Urinary bladder (tissue), 4 donors: ENCODE data around the gene A2M. TPM values are rescaled to one million over a fixed set of nuclear protein-coding genes. Genes with fewer than 3 reads are reported as not detected.

ENCODE experiments used
- DNase-seq: peaks from one replicate; pipeline ENCODE4 v3.0.0-alpha.2; 2015; ENCODE audit errors: extremely low spot score
- H3K27ac ChIP-seq: one replicate; pipeline ENCODE4 v1.5.1; 2013; ENCODE audit warnings: low read depth, mild to moderate bottlenecking, moderate library complexity
- H3K36me3 ChIP-seq: one replicate; pipeline ENCODE4 v1.6.1; 2013; ENCODE audit warnings: mild to moderate bottlenecking, moderate library complexity; ENCODE audit not compliant: insufficient read depth
- H3K4me1 ChIP-seq: one replicate; pipeline ENCODE4 v1.6.1; 2013; ENCODE audit warnings: mild to moderate bottlenecking, moderate library complexity; ENCODE audit not compliant: insufficient read depth
- H3K4me3 ChIP-seq: one replicate; pipeline ENCODE4 v1.5.1; 2013; ENCODE audit warnings: low read depth, low read length
- WGBS: extraction: QIAGEN DNeasy Blood & Tissue Kit; methylation state at CpG from one replicate; pipeline ENCODE4 v1.1.7; 2013; 5-methylcytosine and 5-hydroxymethylcytosine counted together
- polyA plus RNA-seq: library from polyadenylated mRNA; stranded (reverse); fragments of 200-250 nt; gene quantifications from one replicate; pipeline ENCODE4 v1.2.3, GENCODE V29; 2013
- total RNA-seq: library from RNA; depleted of rRNA; stranded (reverse); fragments of >200 nt; gene quantifications from one replicate; pipeline ENCODE4 v1.2.3, GENCODE V29; 2014
- donor health status: healthy with polysubstance abuse.
- donor health status: healthy.

Gene A2M
- total and polyA plus RNA-seq, 2 donors: 428 to 990 TPM

- Histone ChIP-seq H3K36me3 (no peaks in the 10 kb centered on the region), H3K27ac (no peak overlapping the region), H3K4me1 (no peaks in the 10 kb centered on the region), H3K4me3 (no peak overlapping the region)
- no peak for DNase-seq
- WGBS: 21% methylated on average over 1 of the region's 1 CpG
Measured at GRCh38 chr12:9132008-9132535, 16.4 kb upstream of the A2M start.

DNA sequence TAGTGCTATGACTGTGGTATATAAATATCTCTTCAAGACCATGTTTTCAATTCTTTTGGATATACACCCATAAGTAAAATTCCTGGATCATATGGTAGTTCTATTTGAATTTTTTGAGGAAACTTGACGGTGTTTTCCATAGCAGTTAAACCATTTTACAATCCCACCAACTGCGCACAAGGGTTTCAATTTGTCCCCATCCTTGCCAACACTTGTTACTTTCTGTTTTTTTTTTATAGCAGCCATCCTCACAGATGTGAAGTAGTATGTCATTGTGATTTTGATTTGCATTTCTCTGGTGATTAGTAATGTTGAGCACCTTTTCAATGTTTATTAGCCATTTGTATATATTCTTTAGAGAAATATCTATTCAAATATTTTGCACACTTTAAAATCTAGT, 14.5 kb upstream of the A2M start:
- 49% methylated on average over 2 of the region's 2 CpGs for WGBS
- no peak for DNase-seq
- Histone ChIP-seq H3K4me1 (no peaks in the 10 kb centered on the region), H3K36me3 (no peaks in the 10 kb centered on the region), H3K27ac (no peak overlapping the region), H3K4me3 (no peak overlapping the region)

GRCh38 chr12:9127936-9128663, 12.4 kb upstream of the A2M start:
- Histone ChIP-seq H3K4me1 (no peaks in the 10 kb centered on the region), H3K27ac (no peak overlapping the region), H3K36me3 (no peaks in the 10 kb centered on the region), H3K4me3 (no peak overlapping the region)
- WGBS: 96% methylated on average over 36 of the region's 36 CpGs
- DNase-seq: no peak

DNA sequence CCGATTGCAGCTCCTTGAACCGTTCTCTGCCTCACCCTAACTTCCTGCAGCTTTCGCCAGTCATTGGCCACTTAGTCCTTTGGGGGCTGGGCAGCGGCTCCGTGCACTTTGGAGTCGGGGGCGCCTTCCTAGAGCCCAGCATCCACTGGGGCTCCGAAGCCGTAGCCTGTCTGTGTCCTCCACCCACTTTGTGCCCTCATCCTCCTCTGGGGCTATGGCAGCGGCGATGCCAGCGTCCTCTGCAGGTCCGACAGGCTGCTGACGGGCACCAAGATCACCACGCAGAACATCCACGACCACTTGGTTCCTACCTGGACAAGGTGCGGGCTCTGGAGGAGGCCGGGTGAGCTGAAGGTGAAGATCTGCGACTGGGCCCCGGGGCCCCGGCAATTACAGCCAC, 11.8 kb upstream of the A2M start:
- Histone ChIP-seq H3K36me3 (no peaks in the 10 kb centered on the region), H3K27ac (no peak overlapping the region), H3K4me3 (no peak overlapping the region), H3K4me1 (no peaks in the 10 kb centered on the region)
- no peak for DNase-seq
- 98% methylated on average over 21 of the region's 21 CpGs for WGBS

DNA sequence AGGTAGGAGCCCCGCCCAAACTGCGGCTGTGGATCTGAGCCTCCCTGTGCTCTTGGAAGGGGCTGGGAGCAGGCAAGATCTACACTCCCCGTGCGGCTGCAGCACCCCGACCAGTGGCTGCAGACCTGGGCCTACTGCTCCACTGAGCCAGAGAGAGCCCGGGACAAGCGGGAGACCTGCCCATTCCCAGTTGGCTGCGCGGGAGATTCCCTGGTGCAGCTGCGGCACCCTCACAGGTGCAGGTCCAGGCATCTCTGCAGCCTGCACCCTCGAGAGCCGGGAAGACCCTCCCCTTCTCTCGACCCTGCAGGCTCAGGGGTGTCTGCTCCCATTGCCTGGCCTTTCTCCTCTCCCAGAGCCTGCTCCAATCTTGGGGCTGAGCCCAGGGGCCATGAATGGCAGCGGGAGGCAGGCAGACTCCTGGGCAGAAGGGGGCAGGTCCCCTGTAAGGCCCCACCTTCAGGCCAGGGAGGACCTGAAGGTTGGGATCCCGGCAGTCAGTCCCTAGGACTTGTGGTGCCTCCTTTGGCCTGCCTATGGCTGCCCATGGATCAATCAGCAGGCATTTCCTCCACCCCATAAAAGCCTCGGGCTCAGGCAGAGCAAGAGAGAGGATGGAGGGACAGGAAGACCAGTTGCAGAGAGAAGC, 8.8 kb upstream of the A2M start:
- H3K4me3 ChIP-seq: peak overlapping the region; percentile 6
- no peaks in the 10 kb centered on the region for H3K4me1 ChIP-seq
- WGBS: 76% methylated on average over 16 of the region's 16 CpGs

DNA sequence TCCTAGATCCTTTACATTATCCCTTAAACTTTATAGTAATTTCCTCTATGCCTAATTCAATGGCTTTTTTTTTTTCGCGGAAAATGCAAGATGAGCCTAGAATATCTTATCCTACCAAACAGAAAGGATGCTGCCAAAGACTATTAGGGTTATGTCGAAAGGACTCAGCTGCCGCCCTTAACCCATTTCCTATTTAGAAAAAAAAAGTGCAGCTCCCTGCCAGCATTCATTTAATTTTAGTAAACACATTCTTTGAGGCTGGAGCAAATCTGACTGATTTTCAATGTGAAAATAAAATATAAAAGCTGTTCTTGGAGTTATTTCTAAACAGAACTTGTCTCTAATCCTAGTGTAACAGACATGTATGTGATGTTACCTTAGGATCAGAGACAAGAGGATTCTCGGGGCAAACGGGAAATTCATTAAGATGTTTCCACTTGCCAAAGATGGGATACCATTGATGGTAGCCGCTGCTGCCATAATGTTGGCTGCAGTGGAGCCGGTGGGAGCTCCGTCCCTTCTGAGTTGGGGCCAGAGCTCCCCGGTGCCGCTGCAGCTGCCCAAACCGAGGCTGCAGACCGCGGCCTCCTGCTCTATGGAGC, 8.2 kb upstream of the A2M start:
- Histone ChIP-seq H3K36me3 (no peaks in the 10 kb centered on the region), H3K27ac (peak overlapping the region; percentile 29), H3K4me3 (peak overlapping the region; percentile 6), H3K4me1 (no peaks in the 10 kb centered on the region)
- WGBS: 33% methylated on average over 14 of the region's 14 CpGs
- no peak for DNase-seq

More for the DNA sequence above, 8.8 kb upstream of the A2M start:
- no peak for DNase-seq
- Histone ChIP-seq H3K27ac (peak overlapping the region; percentile 29), H3K36me3 (no peaks in the 10 kb centered on the region)

DNA sequence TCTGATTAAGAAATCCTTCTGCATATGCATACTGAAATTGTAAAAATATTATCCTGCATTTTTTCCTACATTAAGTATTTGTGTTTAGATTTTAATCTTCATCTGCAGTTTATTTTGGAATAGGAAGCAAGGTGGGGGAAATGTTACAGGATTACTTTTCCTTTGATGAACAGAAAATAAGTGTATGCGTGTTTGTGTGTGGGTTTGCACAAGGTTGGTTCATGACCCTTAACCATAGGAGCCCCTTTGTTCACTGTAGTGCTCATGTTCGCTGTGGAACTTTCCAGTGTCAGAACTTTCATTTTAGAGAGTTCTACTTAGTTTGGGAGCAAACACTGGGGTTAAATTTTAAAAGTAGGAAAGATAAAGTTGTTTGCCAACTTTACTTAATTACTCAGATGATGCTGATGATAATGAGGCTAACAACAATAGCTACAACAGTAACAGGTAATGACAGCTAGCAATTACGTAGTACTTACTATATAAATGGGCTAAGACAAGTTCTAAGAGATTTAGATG, 6.4 kb upstream of the A2M start:
- WGBS: 40% methylated on average over 3 of the region's 3 CpGs
- Histone ChIP-seq H3K36me3 (no peaks in the 10 kb centered on the region), H3K4me1 (no peaks in the 10 kb centered on the region), H3K27ac (peak overlapping the region; percentile 48), H3K4me3 (no peak overlapping the region)
- DNase-seq: no peak

GRCh38 chr12:9120487-9121184, 4.9 kb upstream of the A2M start:
- DNase-seq: no peak
- H3K27ac ChIP-seq: no peak overlapping the region
- H3K36me3 ChIP-seq: no peaks in the 10 kb centered on the region
- WGBS: 85% methylated on average over 10 of the region's 10 CpGs
- H3K4me1 ChIP-seq: no peaks in the 10 kb centered on the region
- no peak overlapping the region for H3K4me3 ChIP-seq

GRCh38 chr12:9118158-9118557, 2.4 kb upstream of the A2M start:
- no peaks in the 10 kb centered on the region for H3K36me3 ChIP-seq
- no peak overlapping the region for H3K4me3 ChIP-seq
- 61% methylated on average over 3 of the region's 3 CpGs for WGBS
- peak overlapping the region; percentile 79 for H3K27ac ChIP-seq
- no peaks in the 10 kb centered on the region for H3K4me1 ChIP-seq
- no peak for DNase-seq

DNA sequence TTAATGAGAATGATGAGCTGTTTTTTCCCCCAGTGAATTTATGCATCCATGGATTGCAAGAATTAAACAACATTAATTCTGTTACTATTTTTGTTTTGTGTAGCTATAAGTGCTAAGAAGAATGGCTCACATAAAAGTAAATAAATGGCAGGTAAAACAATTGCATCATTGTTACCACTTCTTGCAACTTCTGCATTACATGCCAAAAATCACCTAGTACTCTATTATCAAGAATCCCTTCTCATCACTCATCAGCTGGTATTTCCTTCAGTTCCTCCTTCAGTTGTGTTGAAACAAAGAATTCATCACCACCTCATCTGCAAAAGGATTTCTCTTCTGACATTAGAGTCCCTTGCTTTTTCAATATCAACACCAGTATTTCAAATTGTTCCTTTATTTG, 773 bp downstream of the A2M start:
- no peak for DNase-seq
- Histone ChIP-seq H3K4me1 (no peaks in the 10 kb centered on the region), H3K27ac (peak overlapping the region; percentile 59), H3K36me3 (peaks cover 2% of the 10 kb centered on the region), H3K4me3 (peak overlapping the region; percentile 51)

- Histone ChIP-seq H3K27ac (no peak overlapping the region), H3K4me1 (no peaks in the 10 kb centered on the region), H3K4me3 (peak overlapping the region; percentile 49), H3K36me3 (peaks cover 2% of the 10 kb centered on the region)
- 57% methylated on average over 1 of the region's 1 CpG for WGBS
- no peak for DNase-seq
Measured at GRCh38 chr12:9113987-9114309, 1.8 kb downstream of the A2M start.

- Histone ChIP-seq H3K36me3 (peaks cover 2% of the 10 kb centered on the region), H3K4me3 (peak overlapping the region; percentile 49), H3K4me1 (no peaks in the 10 kb centered on the region), H3K27ac (no peak overlapping the region)
- WGBS: 56% methylated on average over 7 of the region's 7 CpGs
- no peak for DNase-seq
Measured at GRCh38 chr12:9113296-9113986, 2.3 kb downstream of the A2M start.
